Fibroblast of pulmonary artery (primary cell): Measurements from ENCODE around the gene KRTAP13-4.

ENCODE experiments used
- DNase-seq: peaks from one replicate; pipeline ENCODE4 v3.0.0-alpha.2; 2010; ENCODE audit warnings: low read depth
- H3K4me3 ChIP-seq: replicated peaks from 2 replicates; pipeline ENCODE4 v1.5.1; 2011; ENCODE audit warnings: low read depth, mild to moderate bottlenecking, control low read depth, low read length, moderate library complexity
- TF ChIP-seq, protein P1 (sequence below): IDR thresholded peaks from 2 replicates; pipeline ENCODE4 v1.5.1; 2011; ENCODE audit warnings: mild to moderate bottlenecking, control low read depth, low read length, inconsistent platforms; ENCODE audit errors: missing control alignments

The KRTAP13-4 gene

GRCh38 chr21:30447056-30447455 lies 17.0 kb downstream of the KRTAP13-4 start:
- TF ChIP-seq, protein P1, sequence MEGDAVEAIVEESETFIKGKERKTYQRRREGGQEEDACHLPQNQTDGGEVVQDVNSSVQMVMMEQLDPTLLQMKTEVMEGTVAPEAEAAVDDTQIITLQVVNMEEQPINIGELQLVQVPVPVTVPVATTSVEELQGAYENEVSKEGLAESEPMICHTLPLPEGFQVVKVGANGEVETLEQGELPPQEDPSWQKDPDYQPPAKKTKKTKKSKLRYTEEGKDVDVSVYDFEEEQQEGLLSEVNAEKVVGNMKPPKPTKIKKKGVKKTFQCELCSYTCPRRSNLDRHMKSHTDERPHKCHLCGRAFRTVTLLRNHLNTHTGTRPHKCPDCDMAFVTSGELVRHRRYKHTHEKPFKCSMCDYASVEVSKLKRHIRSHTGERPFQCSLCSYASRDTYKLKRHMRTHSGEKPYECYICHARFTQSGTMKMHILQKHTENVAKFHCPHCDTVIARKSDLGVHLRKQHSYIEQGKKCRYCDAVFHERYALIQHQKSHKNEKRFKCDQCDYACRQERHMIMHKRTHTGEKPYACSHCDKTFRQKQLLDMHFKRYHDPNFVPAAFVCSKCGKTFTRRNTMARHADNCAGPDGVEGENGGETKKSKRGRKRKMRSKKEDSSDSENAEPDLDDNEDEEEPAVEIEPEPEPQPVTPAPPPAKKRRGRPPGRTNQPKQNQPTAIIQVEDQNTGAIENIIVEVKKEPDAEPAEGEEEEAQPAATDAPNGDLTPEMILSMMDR: no peak
- DNase-seq: no peak
- H3K4me3 ChIP-seq: no peak overlapping the region

- no peak overlapping the region for H3K4me3 ChIP-seq
- TF ChIP-seq, protein P1: no peak
- DNase-seq: no peak
These were observed 18.5 kb downstream of the KRTAP13-4 start for GRCh38 chr21:30448514-30448913.

DNA sequence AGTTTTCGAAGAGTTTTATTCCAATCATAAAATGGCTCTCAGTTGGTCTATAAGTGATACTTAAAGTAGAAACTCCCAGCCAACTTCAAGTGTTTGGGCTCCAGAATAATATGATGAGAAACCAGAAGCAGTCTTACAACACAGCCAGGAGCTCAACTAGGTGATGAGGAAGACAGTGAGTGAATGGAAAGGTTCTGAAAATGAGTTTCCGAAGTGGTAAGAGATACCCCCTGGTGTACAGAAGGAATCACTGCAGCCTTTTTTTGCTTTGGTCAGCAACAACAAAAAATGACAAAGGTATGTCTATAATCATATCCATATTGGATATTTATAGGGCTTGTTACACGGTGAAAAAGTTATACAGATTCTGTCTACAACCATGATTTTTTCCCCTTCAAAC lies 33.7 kb downstream of the KRTAP13-4 start:
- TF ChIP-seq, protein P1: peak; percentile 22
- no peak for DNase-seq
- H3K4me3 ChIP-seq: no peak overlapping the region

GRCh38 chr21:30468900-30469714 lies 39.1 kb downstream of the KRTAP13-4 start:
- no peak for DNase-seq
- TF ChIP-seq, protein P1: no peak

DNA sequence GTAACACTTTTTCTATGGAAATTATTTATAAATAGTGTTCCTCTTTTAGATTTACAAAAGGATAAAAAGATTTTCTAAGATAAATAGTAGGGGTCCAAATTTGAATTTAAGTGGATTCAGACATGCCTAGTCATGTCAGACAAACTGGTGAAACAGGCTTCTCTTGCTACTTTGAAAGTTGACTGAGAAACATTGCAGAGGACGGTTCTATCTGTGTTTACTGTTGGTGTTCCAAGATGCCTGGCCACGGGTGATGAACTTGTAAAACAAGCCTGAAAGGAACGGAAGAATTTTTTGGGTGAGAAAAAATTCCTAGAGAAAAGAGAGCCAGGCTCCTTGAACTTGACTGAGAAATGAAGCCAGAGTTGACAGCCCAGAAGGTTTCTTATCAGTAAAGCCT lies 48.0 kb downstream of the KRTAP13-4 start:
- no peak overlapping the region for H3K4me3 ChIP-seq
- TF ChIP-seq, protein P1: no peak
- no peak for DNase-seq

More at GRCh38 chr21:30468900-30469714, 39.1 kb downstream of the KRTAP13-4 start:
- H3K4me3 ChIP-seq: no peak overlapping the region

- no peak overlapping the region for H3K4me3 ChIP-seq
- DNase-seq: no peak
These were observed 49.2 kb downstream of the KRTAP13-4 start for GRCh38 chr21:30479259-30479658.

More at GRCh38 chr21:30479259-30479658, 49.2 kb downstream of the KRTAP13-4 start:
- TF ChIP-seq, protein P1: no peak
